ENCODE results near the gene COA7. TPM values are rescaled to one million over a fixed set of nuclear protein-coding genes. Genes with fewer than 3 reads are reported as not detected.

COA7 gene
- total RNA-seq = 12.0 and 12.4 TPM in 2 replicates

DNA sequence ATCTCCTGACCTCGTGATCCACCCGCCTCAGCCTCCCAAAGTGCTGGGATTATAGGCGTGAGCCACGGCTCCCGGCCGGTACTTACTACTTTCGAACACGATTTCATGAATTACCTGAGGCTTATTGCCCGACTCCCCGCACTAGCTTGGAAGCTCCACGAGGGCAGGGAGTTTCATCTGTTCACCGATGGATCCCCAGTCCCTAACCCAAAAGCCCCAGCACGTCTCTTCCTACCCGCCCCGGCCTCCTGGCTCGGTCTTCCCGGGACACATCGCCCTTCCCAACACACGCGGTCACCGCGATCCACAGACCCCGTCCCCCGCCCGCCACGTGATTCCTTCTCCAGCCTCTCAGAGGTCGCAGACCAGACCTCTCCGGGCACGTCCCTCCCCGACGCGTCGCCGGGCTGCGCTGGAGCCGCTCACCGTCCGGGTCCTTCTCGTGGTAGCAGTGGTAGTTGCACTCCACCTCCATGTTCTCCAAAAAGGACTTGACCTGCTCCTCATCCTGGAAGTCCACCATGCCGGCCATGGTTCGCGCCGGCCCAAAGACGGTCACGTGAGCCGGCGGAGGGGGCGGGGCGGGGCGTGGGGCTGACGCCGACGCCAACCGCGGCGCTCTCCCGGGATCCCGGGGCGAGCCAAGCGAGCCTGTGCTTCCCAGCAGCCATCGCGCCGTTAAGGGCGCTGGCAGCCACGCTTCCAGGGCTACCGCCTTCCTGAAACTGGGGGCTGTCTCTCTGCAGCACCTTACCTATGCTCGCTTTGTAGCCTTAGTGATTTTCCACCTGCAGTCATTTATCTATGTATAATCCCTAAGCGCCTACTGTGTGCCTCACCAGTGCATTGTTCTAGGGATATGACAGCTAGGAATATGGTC is at the start of gene COA7:
TSS of gene COA7 (minus strand) at position 553 of the 880 bp plus-strand sequence. CDS start at position 532, 21 bp downstream.

DNA sequence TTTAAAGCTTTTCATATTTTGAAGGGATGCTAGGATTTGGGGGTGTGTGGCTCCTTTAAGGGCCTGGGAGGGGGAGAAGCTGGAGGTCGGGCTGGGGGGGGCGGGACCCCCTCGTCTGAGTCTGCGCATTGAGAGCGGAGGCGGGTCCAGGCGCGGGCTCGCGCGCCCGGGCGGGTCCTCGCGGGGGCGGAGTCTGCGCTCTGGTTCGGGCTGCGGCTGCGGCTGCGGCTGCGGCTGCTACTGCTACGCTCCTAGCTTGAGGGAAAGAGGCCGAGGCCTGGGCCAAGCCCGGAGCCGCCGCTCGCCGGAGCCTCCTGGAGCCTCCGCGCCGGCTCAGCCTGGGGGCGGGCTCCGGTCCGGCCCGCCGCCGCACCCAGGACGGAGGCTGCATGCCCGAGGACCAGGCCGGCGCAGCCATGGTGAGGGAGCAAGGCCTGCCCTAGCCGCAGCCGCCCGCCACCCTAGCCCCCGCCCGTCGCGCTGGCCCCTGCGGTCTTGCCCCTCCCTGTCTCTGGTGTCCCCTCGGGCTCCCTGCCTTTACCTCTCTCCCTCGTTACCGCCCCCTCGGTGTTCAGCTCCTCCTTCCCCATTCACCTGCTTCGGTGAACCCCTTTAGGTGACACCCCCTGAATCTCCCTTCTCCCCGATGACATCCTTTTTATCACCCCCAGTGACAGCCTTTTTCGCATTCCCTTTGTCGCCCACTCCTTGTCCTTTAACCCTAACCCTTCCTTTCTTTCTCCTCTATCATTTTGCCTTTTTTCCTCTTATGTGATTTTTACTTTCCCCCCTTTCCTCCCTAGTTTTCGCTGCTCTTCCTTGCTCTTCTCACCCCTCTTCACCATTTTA is 28.3 kb upstream of the COA7 start, which contains the start of gene ZYG11B:
TSS of gene ZYG11B (plus strand) at position 189 of the 849 bp plus-strand sequence. CDS start at position 390, 201 bp downstream.

Small RNAs within 50 kb of the gene (small RNA-seq; reads per million reads assigned to genes)
- not detected for gene RN7SL62P

Other genes with a start within 250 kb of the COA7 start
- 41.8 and 57.6 TPM in 2 replicates for gene TUT4, start 145.3 kb downstream of the COA7 start, total RNA-seq
- 37.9 and 56.1 TPM in 2 replicates for gene GPX7, start 96.0 kb downstream of the COA7 start, total RNA-seq
- not detected in 2 replicates for gene SHISAL2A, start 65.2 kb downstream of the COA7 start, total RNA-seq
- gene ZYG11B, start 28.1 kb upstream of the COA7 start, total RNA-seq = 65.1 and 67.5 TPM in 2 replicates
- 0.13 and 0.22 TPM in 2 replicates for gene ZYG11A, start 144.4 kb upstream of the COA7 start, total RNA-seq
- 39.0 and 46.1 TPM in 2 replicates for gene ECHDC2, start 223.4 kb upstream of the COA7 start, total RNA-seq
- 255 and 297 TPM in 2 replicates for gene SCP2, start 228.9 kb upstream of the COA7 start, total RNA-seq

Measured in articular chondrocyte of knee joint (primary cell).